Stromal cell of bone marrow (primary cell): ENCODE measurements around the gene THOC6.
"Not testable (repeated sequence)": the region's sequence is repeated elsewhere in the genome, so short reads cannot be mapped to it uniquely, and the experiment has no call there.

Source experiments
- DNase-seq: peaks from one replicate; pipeline ENCODE4 v3.0.0-alpha.2; 2012; ENCODE audit warnings: low read depth

THOC6 gene

DNA sequence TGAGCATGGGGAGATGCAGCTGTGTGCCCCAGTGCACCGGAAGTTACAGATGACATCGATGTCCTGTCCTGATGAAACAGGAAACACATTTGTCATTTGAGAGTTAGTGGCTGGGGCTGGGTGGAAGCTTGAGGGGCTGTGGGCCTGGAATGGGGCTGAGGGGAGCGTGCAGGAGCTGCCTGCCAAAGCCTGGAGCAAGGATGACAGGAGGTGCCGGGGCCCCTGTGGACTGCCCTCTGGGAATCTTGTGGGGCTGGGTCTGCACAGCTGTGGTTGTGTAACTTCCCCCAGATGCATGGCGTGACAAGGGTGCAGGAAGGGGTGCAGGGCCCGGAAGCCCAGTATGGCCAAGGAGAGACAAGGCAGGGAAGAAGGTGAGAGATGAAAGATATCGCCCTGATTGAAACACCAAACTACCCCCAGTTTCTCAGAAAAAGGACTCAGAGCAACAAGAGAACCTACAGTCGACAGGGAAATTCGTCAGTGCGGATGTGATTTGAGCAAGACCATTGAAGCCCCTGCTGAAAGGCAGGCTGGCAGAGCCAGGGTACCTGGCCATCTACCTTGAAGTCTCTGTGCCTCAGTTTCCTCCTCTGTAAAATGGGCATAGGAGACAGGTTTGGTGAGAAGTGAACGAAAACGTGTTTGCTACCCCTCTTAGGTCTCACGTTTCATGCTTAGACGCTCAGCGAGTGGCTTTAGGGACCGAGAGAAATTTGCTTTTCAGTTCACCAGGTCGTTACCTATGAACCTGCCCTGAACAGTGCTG is 31.3 kb downstream of the THOC6 start:
- DNase-seq, result no peak

DNA sequence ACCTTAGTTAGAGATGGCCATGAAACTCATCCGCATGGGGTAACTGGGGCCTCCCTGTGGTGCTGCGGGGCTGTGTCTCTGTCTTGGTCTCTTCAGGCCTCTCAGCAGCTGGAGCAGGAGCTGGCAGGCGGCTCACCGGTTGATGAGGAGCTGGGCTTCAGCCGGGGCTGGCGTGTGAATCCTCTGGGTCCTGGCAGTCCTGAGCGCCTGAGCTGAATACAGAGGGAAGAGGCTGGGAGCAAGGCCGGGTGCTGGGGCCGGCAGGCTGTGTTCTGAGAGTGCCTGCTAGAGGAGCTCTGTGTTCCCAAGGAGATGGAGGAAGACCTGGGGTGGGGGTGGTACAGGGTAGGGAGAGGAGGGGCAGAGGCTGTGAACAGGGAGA is 31.9 kb downstream of the THOC6 start:
- DNase-seq, result not testable (repeated sequence)

DNA sequence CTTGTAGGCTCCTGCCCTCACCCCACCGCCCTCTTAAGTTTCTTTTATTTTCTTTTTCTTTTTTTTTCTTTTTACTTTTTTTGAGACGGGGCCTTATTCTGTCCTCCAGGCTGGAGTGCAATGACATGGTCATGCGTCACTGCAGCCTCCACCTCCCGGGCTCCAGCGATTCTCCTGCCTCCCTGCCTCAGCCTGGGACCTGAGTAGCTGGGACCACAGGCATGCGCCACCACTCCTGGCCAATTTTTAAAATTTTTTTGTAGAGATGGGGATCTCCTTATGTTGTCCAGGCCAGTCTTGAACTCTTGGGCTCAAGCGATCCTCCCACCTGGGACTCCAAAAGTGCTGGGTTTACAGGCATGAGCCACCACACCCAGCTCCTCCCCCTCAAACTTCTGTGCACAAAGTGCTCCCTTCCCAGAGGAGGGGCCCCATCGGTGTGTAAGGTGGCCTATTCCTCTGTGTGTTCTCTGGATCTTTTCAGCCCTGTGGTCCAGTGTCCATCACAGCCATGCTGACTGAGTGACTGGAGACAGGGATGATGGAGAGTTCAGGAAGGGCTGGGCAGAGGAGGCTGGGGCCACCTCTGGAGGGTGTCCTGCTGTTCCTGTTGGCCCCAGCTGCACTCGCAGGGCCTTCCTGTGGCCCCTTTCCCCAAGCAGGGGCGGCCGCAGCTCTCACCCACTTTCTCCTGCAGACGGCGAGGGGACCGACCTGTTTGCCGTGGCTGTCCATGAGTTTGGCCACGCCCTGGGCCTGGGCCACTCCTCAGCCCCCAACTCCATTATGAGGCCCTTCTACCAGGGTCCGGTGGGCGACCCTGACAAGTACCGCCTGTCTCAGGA is 32.7 kb downstream of the THOC6 start:
- DNase-seq, result no peak

- DNase-seq, result no peak
These were observed 33.6 kb downstream of the THOC6 start for GRCh38 chr16:3057181-3058138.

DNA sequence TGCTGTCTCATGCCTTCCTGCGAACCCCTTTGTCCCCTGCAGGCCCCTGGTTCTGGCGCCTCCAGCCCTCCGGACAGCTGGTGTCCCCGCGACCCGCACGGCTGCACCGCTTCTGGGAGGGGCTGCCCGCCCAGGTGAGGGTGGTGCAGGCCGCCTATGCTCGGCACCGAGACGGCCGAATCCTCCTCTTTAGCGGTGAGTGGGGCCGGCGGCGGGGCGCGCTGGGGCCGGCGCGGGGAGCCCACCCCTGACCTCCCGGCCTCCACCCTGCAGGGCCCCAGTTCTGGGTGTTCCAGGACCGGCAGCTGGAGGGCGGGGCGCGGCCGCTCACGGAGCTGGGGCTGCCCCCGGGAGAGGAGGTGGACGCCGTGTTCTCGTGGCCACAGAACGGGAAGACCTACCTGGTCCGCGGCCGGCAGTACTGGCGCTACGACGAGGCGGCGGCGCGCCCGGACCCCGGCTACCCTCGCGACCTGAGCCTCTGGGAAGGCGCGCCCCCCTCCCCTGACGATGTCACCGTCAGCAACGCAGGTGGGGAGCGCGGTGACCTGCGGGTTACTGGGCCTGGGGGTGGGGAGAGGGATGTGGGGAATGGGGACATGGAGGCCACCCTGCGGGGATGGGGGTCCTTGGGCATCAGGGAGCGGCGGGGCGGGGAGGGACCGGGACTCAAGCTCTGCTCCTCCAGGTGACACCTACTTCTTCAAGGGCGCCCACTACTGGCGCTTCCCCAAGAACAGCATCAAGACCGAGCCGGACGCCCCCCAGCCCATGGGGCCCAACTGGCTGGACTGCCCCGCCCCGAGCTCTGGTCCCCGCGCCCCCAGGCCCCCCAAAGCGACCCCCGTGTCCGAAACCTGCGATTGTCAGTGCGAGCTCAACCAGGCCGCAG is 34.5 kb downstream of the THOC6 start:
- no peak for DNase-seq

GRCh38 chr16:3059041-3059722 is 35.3 kb downstream of the THOC6 start:
- peak; percentile 53 for DNase-seq

GRCh38 chr16:3059723-3060242 is 35.9 kb downstream of the THOC6 start:
- DNase-seq, result no peak

DNA sequence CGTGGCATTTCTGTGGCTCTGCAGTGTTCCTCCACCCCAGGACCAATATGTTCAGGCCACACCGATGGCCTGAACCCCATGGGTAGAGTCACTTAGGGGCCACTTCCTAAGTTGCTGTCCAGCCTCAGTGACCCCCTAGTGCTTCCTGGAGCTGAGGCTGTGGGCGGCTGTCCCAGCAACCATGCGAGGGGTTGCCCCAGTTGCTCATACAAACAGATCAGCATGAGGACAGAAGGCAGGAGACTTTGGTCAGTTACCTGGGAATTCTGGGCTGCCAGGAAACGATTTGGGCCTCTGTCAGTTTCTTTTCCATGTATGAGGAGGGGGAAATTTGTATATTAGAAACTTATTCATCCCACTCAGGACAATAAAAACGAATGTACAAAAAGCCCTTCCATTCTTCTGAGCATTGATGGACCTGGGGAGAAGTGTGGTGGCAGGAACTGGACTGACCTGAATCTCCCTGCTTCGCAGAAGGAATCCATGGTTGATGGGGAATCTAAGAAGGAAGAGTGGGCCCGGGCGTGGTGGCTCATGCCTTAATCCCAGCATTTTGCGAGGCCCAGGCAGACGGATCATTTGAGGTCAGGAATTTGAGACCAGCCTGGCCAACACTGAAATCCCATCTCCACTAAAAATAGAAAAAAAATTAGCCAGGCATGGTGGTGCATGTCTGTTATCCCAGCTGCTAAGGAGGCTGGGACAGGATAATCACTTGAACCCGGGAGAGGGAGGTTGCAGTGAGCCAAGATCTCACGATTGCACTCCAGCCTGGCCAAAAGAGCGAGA is 36.7 kb downstream of the THOC6 start:
- no peak for DNase-seq

DNA sequence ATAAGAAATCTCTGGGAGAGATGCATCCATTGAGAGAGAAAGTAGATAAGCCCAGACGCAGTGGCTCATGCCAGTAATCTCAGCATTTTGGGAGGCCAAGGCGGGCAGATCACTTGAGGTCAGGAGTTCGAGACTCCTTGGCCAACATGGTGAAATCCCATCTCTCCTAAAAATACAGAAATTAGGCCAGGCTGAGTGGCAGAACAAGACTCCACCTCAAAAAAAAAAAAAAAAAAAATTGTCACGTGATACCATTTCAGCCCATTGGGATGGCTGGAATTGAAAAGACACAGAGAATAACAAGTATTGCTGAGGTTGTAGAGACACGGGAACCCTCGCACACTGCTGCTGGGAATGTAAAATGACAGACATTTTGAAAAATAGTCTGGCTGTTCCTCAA is 38.7 kb downstream of the THOC6 start:
- no peak for DNase-seq

DNA sequence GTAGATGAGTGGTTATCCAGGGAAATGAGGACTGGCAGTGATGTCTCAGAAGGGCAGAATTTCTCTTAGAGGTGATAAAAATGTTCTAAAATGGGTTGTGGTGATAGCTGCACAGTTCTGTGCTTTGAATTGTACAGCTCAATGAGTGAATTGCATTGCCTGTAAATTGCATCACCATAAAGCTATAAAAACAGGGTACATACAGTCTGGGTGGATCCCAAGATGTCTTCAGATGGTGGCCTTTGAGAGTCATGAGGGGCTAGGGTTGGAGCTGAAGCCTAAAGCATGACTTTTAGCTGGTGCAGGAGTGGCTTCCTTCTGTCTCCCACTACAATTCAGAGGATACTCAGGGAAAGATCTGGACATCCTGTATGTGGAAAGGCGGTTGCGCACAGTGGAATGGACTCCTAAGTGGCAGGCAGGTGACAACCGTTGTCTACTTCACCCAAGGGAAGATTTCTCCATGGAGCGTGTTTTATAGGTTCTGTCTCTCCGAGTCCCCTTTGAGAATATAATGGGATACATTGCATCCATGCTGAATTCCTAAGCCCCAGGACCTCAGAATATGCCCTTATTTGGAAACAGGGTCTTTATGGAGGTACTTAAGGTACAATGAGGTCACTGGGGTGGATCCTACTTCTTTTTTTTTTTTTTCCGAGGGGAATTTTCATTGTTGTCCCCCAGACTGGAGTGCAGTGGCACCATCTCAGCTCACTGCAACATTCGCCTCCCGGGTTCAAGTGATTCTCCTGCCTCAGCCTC is 40.0 kb downstream of the THOC6 start:
- no peak for DNase-seq

GRCh38 chr16:3065069-3065741 is 41.4 kb downstream of the THOC6 start, which contains the start of gene IL32:
Gene IL32, plus strand, starts transcription at chr16:3065640. Its CDS starts 172 bp downstream, at chr16:3065812.
- DNase-seq, result no peak

DNA sequence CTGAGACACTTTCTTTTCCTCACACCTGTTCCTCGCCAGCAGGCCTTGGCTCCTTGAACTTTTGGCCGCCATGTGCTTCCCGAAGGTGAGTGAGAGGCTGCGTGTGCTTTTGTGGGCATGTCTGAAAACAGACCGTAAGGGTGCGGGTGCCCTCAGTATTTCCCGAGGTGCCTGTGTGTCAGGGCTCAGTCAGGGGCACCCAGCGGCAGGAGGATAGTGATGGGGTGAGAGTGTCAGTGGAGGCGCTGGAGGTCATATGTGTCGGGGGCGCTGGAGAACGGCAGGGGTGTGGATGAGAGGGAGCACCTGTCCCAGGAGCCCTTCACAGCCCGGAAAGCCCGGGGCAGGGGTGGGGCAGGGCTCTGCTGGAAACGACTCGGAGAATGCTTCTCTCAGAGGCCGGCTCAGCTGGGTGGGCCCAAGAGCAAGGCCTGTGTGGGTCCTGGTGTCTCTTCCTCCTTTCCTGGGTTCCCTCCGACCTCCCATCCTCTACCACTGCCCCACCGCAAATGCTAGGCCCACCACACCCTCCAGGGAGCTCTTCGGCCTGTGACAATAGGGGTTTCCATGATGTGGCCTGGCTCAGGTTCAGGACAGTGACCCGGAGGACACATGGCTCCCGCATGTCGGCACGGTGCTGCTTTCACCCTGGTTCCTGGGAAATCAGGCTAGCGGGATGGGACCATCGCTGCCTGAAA is 42.1 kb downstream of the THOC6 start:
- DNase-seq, result no peak

- no peak for DNase-seq
These were observed 42.6 kb downstream of the THOC6 start for GRCh38 chr16:3066440-3066748.

DNA sequence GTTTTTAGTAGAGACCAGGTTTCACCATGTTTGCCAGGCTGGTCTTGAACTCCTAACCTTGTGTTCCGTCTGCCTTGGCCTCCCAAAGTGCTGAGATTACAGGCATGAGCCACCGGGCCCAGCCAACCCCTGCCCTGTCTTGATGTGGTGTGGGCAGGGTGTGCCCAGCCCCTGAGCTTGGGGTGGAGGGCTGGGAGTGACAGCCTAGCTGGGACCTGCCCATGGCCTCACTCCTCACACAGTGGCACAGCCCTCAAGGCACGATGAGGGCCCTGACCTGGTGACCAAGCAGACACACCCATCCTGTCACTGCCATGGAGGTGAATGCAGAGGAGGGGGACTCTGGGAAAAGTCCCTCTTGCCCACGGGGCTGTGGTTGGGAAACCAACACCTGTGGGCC is 44.7 kb downstream of the THOC6 start:
- DNase-seq, result no peak

GRCh38 chr16:3069146-3069545 is 45.3 kb downstream of the THOC6 start:
- not testable (repeated sequence) for DNase-seq

DNA sequence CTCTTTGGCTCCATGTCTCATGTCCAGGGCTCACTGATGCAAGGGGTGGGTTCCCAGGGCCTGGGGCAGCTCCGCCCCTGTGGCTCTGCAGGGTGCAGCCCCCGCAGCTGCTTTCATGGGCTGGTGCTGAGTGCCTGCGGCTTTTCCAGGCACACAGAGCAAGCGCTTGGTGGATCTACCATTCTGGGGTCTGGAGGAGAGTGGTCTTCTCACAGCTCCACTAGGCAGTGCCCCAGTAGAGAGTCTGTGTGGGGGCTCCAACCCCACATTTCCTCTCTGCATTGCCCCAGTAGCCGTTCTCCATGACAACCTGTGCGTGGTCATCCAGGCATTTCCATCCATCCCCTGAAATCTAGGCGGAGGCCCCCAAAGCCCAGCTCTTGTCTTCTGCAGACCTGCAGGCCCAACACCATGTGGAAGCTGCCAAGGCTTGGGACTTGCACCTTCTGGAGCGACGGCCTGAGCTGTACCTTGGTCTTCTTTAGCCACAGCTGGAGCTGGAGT is 46.8 kb downstream of the THOC6 start:
- DNase-seq, result no peak

GRCh38 chr16:3071655-3072054 is 47.8 kb downstream of the THOC6 start:
- no peak for DNase-seq
